ENCODE measurements around the gene TRABD2B. TPM values are rescaled to one million over a fixed set of nuclear protein-coding genes. Genes with fewer than 3 reads are reported as not detected.

The TRABD2B gene
- total RNA-seq: not detected

GRCh38 chr1:47997289-47998200 is at the start of gene TRABD2B:
TSS of gene TRABD2B (minus strand) at chr1:47997385.
- DNase-seq (ENCODE audit: low read depth in 2 of 3, low spot score in 2 of 3): peak; percentile 38 to 61 (median 58)

DNA sequence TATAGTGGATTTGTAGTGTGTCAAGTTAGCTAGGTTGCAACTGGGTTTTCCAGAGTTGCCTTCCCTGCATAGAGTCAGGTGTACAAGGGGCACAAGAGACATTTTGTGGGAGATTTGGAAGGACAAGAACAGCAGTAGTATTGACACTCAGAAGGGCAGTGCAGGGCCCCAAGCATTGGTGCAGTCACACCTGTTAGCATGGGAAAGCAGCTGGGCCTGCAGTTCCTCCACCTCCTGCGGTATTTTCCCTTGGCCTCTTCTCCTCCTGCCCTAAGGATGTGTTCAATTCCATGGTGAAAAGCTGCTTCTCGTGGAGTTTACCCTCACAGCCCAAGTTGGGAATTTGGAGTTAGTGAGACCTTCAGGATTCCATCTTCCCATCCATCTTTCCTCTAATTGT is 47.1 kb upstream of the TRABD2B start:
- no peak for DNase-seq (ENCODE audit: low read depth in 2 of 3, low spot score in 2 of 3)

DNA sequence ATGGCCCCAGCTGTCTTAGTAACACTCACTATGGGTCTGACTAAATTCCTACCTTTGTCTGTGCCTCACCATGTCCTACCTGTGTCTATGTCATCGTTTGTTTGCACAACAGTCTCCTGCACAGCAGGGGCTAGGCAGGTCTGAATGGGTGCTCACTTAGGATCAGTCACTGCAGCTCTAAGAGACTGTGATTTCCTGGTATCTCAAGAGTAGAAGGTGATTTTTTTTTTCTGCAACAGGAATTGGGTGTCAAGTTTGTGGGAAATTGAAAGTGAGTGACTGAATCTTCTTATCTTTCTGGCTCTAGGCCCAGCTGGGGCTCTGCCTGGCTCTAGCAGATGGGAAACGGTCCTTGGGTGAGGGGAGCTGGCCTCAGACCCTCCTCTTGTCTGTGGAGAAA is 46.4 kb upstream of the TRABD2B start:
- DNase-seq (ENCODE audit: low read depth in 2 of 3, low spot score in 2 of 3): no peak

DNA sequence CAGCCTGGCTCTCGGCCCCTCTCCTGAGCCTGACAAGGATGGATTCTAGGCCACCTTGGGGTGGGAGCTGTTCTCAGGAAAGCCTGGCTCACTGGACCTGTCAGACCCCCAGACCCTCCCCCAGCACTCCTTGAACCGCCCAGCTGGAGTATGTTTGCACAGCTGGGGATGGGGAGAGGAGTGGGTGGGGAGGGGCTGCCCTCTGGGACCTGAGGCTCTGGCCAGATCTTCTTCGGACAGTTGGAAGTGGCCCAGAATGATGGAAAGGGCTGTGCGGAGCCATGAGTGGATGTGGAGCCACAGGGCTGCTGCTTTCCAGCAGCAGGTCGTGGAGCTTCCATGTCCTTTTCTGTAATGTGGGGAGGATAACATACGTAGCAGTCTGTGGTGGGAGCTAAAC is 43.0 kb upstream of the TRABD2B start:
- no peak for DNase-seq (ENCODE audit: low read depth in 2 of 3, low spot score in 2 of 3)

- no peak for DNase-seq (ENCODE audit: low read depth in 2 of 3, low spot score in 2 of 3)
These were observed 42.2 kb upstream of the TRABD2B start for GRCh38 chr1:48039088-48040054.

DNA sequence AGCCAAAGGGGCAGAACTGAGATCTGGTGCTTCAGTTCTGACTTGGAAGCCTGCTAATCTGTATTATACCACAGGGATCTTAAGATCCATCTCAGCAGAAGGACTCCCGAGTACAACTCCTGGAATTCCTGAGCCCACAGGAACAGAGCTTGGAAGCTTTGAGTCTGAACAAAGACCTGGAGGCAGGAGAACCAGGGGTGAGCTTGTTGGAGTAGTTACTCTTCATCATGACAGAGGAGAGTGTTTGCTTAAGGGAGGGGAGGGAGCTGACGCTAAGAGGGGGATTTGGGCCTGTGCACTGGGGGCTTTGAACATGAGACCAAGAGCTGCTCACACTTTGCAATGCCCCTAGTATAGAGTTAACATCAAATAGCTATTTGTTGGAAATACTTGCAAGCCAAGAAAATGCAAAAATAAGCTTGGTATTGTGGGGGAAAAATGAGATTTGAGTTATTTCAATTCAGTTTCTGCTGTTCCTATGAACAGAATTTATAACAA is 41.1 kb upstream of the TRABD2B start:
- no peak for DNase-seq (ENCODE audit: low read depth in 2 of 3, low spot score in 2 of 3)

GRCh38 chr1:48036710-48037355 is 39.6 kb upstream of the TRABD2B start:
- DNase-seq (ENCODE audit: low read depth in 2 of 3, low spot score in 2 of 3): no peak

- no peak for DNase-seq (ENCODE audit: low read depth in 2 of 3, low spot score in 2 of 3)
These were observed 38.4 kb upstream of the TRABD2B start for GRCh38 chr1:48035371-48036141.

GRCh38 chr1:48033495-48034045 is 36.4 kb upstream of the TRABD2B start:
- no peak for DNase-seq (ENCODE audit: low read depth in 2 of 3, low spot score in 2 of 3)

DNA sequence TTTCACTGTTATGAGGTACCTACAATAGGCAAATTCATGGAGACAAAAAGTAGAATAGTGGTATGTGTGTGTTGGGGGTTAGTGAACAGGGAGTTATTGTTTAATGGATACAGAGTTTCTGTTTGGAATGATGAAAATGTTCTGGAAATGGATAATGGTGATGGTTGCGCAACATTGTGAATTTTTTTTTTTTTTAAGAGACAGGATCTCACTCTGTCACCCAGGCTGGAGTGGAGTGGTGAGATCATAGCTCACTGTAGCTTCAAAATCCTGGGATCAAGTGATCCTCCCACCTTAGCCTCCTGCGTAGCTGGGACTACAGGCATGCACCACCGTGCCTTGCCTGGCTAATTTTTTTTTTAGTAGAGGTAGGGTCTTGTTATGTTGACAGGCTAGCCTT is 34.5 kb upstream of the TRABD2B start:
- no peak for DNase-seq (ENCODE audit: low read depth in 2 of 3, low spot score in 2 of 3)

DNA sequence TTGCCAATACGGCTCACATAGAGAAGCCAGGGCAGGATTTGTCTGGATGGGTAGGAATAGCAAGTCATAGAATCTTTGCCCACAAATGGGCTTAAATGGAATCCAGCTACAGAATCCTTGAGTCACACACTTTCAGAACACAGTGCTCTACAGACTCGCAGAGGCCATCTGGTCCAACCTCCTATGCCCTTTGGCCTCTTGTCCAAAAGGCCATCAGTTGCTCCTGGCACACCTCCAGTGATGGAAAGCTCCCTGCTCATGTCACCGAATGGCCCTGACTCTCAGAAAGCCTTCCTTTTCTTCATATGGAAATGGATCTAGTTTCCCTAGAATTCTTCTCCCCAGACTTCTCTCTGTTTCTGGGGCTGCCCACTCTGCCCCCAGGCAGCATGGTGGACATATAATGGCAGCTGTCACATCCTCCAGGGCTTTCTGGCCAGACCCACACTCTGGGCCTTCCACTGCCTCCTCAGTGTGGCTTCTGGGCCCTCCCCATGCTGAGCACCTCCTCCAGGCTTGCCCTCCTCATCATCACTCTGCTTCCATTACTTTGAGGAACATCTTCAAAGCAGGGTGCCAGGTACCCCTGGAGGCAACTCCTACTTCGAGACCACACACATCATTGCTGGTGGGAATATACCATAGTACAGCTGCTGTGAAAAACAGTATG is 33.6 kb upstream of the TRABD2B start:
- DNase-seq (ENCODE audit: low read depth in 2 of 3, low spot score in 2 of 3): no peak

DNA sequence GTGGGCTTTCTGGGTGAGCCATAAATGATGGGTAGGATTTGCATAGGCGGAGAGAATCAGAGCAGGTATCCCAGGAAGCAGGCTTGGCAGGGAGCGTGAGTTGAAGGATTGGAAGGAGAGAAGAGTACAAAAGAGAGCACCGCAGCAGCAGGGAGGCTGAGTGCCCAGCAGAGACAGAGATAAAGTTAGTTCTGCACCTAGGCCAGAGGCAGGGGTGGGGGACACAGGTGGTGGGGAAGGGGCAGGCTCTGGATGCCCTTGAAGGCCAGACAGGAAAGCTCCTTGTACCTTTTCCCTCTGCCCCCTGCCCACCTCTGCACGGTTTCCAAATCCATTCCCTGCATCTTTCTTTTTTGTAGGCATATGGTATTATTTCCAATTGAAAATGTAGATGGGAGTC is 33.0 kb upstream of the TRABD2B start:
- no peak for DNase-seq (ENCODE audit: low read depth in 2 of 3, low spot score in 2 of 3)

- no peak for DNase-seq (ENCODE audit: low read depth in 2 of 3, low spot score in 2 of 3)
These were observed 31.3 kb upstream of the TRABD2B start for GRCh38 chr1:48028218-48029069.

GRCh38 chr1:48027533-48027835 is 30.3 kb upstream of the TRABD2B start:
- no peak for DNase-seq (ENCODE audit: low read depth in 2 of 3, low spot score in 2 of 3)

DNA sequence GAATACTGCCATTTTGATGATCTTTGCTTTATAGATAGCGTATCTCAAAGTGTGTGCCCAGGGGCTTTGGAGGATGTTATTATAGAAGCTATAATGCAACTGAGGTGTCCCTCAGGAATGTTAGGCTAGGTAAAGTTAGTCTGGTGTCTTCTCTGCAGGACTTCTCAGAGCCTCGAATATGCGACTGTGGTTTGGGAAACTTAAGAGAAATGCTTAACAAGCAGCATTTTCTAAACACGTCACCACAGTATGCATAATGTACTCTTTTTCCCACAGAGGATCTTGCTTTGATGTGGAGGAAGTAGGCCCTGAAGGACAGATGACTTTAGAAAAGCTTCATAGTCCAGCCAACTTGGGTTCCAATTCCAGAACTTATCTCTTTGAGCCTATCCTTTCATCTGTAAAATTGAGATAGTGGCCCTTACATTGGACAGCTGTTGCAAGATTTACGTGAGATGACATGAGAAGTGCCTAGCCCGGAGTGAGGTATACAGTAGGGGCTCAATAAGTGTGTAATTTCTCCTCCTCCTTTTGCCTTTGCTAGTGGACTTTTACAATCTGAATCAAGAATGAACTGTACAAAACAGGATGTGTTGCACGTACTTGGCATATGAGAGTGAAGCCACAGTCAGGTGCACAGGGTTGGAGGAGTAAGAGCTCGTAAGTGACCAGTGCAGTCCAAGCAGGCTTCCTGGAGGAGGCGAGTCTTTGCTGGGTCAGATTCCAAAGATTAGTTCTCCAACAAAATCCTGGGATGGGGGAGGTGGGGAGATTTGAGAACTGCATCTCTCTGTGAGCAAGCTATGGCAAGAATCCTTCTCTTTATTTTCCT is 29.7 kb upstream of the TRABD2B start:
- no peak for DNase-seq (ENCODE audit: low read depth in 2 of 3, low spot score in 2 of 3)

GRCh38 chr1:48026275-48026674 is 29.1 kb upstream of the TRABD2B start:
- DNase-seq (ENCODE audit: low read depth in 2 of 3, low spot score in 2 of 3): no peak

- no peak for DNase-seq (ENCODE audit: low read depth in 2 of 3, low spot score in 2 of 3)
These were observed 27.9 kb upstream of the TRABD2B start for GRCh38 chr1:48025076-48025475.

DNA sequence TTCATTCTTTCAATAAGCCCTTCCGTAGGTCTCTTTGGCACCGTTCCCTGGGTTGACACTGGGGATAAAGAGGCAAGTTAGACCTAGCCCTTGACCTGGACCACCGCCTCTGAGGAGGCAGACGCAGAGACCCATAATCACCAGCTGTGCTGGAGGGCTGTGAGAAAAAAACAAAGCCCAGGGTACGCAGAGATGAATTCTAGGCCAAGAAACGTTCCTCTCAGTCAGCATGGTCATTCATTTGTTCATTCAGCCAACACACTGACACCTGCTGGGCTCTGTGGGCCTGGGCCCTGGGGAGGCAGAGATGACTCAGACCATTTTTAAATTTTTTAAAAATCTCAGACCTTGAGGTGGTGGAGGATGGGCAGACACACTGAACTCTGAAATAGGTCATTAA is 26.3 kb upstream of the TRABD2B start:
- no peak for DNase-seq (ENCODE audit: low read depth in 2 of 3, low spot score in 2 of 3)

All from hematopoietic multipotent progenitor cell (in vitro differentiated cells).